Sigmoid colon (tissue), 7 donors: ENCODE measurements around the gene HDAC4. TPM values are rescaled to one million over a fixed set of nuclear protein-coding genes. Genes with fewer than 3 reads are reported as not detected.

Source experiments
- DNase-seq: peaks from one replicate; pipeline ENCODE4 v3.0.0-alpha.2; 2019
- H3K27ac ChIP-seq, 4 donors: fragments of 200-600 bp; sonication (generic); one replicate each; pipeline ENCODE4 v1.5.1; 2016 to 2019; ENCODE audit warnings: mild to moderate bottlenecking in 1 of 4
- H3K27me3 ChIP-seq, 3 donors: fragments of 200-600 bp; sonication (generic); one replicate each; pipeline ENCODE4 v1.5.1; 2019; ENCODE audit warnings: mild to moderate bottlenecking in 1 of 3
- H3K36me3 ChIP-seq, 4 donors: fragments of 200-600 bp; sonication (generic); one replicate each; pipeline ENCODE4 v1.5.1; 2016 to 2019
- H3K4me1 ChIP-seq, 4 donors: fragments of 200-600 bp; sonication (generic); one replicate each; pipeline ENCODE4 v1.5.1; 2017 to 2019
- H3K4me3 ChIP-seq, 4 donors: fragments of 200-600 bp; sonication (generic); one replicate each; pipeline ENCODE4 v1.5.1; 2017 to 2019; ENCODE audit warnings: mild to moderate bottlenecking in 2 of 4, moderate library complexity in 1 of 4
- H3K9me3 ChIP-seq, 4 donors: fragments of 200-600 bp in 3 of 4; sonication (generic) in 3 of 4; one replicate each; pipeline versions ENCODE4 v1.5.1 to v1.6.1; 2013 to 2019
- CTCF ChIP-seq, 4 experiments: fragments of 450-650 bp in 3 of 4; fragments of 200-600 bp in 1 of 4; IDR thresholded peaks; one replicate each; pipeline ENCODE4 v1.5.1; 2016 to 2019; ENCODE audit warnings: antibody characterized with exemption in 4 of 4, mild to moderate bottlenecking in 3 of 4, moderate library complexity in 2 of 4
- EP300 ChIP-seq, 4 donors: sonication (generic); formaldehyde crosslinking; IDR thresholded peaks; one replicate each; pipeline ENCODE4 v1.6.1; 2017; ENCODE audit warnings: antibody characterized with exemption in 4 of 4
- POLR2A ChIP-seq, 2 donors: fragments of 450-650 bp; IDR thresholded peaks; one replicate each; pipeline ENCODE4 v1.6.1; 2016; ENCODE audit warnings: antibody characterized with exemption in 2 of 2, mild to moderate bottlenecking in 2 of 2, moderate library complexity in 2 of 2
- POLR2AphosphoS5 ChIP-seq, 4 donors: sonication (generic); formaldehyde crosslinking; IDR thresholded peaks; one replicate each; pipeline ENCODE4 v1.6.1; 2017; ENCODE audit warnings: antibody characterized with exemption in 4 of 4
- WGBS, 2 donors: extraction: QIAGEN DNeasy Blood & Tissue Kit; methylation state at CpG; one replicate each; pipeline ENCODE4 v1.1.7; 2013; 5-methylcytosine and 5-hydroxymethylcytosine counted together
- intact Hi-C: fragments of 100-400 bp; cut with DNase I; formaldehyde crosslinking; loops from one replicate; pipeline ENCODE4 v1.15.1; 2023
- polyA plus RNA-seq, 3 donors: library from polyadenylated mRNA; stranded (reverse); fragments of 200-250 nt; gene quantifications; one replicate each; pipeline ENCODE4 v1.2.3, GENCODE V29; 2013
- total RNA-seq, 4 donors: library from RNA; depleted of rRNA; stranded (reverse); fragments of >200 nt; gene quantifications; one replicate each; pipeline ENCODE4 v1.1.0, GENCODE V29; 2016
- donor health status: healthy with polysubstance abuse.
- donor health status: Bipolar disorder and iron deficiency.
- donor health status: healthy.

The HDAC4 gene
- total and polyA plus RNA-seq, 7 donors = 1.8 to 196 (median 77.0) TPM

- no peaks in the 10 kb centered on the region for H3K27me3 ChIP-seq
- intact Hi-C loops = no loop called here
- H3K4me1 ChIP-seq = peaks cover 0 to 88% (median 74%) of the 10 kb centered on the region in 4 donors
- H3K4me3 ChIP-seq = no peak overlapping the region
- H3K36me3 ChIP-seq = peaks cover 0 to 4% (median 0%) of the 10 kb centered on the region in 4 donors
- DNase-seq = peak; percentile 79
- peak overlapping the region; percentile 55 to 80 (median 74) for H3K27ac ChIP-seq
- TF ChIP-seq POLR2A (IDR thresholded peaks at IDR 0.05) (no peak), POLR2AphosphoS5 (IDR thresholded peaks at IDR 0.05) (peak; percentile 6 to 61 (median 46)), EP300 (IDR thresholded peaks at IDR 0.05) (peak in 1 of 4 donors; percentile 9)
- no peaks in the 10 kb centered on the region for H3K9me3 ChIP-seq
- WGBS, 2 donors = 18 to 65% methylated on average over 11 of the region's 11 CpGs
Observed at GRCh38 chr2:239246723-239247122, 154.1 kb downstream of the HDAC4 start.

GRCh38 chr2:239245872-239246721, 154.7 kb downstream of the HDAC4 start:
- intact Hi-C loops = no loop called here
- peak overlapping the region; percentile 55 to 80 (median 74) for H3K27ac ChIP-seq
- peaks cover 0 to 4% (median 0%) of the 10 kb centered on the region in 4 donors for H3K36me3 ChIP-seq
- H3K4me1 ChIP-seq = peaks cover 0 to 89% (median 75%) of the 10 kb centered on the region in 4 donors
- H3K4me3 ChIP-seq = peak overlapping the region in 1 of 4 donors; percentile 4
- peak; percentile 89 for DNase-seq
- no peaks in the 10 kb centered on the region for H3K9me3 ChIP-seq
- no peaks in the 10 kb centered on the region for H3K27me3 ChIP-seq
- 38 to 74% methylated on average over 41 of the region's 41 CpGs for WGBS, 2 donors
- TF ChIP-seq POLR2AphosphoS5 (IDR thresholded peaks at IDR 0.05) (peak in 3 of 4 donors; percentile 18 to 30 (median 26)), CTCF (IDR thresholded peaks at IDR 0.05) (no peak), POLR2A (IDR thresholded peaks at IDR 0.05) (no peak), EP300 (IDR thresholded peaks at IDR 0.05) (no peak)

- peaks cover 0 to 4% (median 0%) of the 10 kb centered on the region in 4 donors for H3K36me3 ChIP-seq
- H3K4me1 ChIP-seq = peaks cover 0 to 89% (median 76%) of the 10 kb centered on the region in 4 donors
- WGBS, 2 donors = 80 to 83% methylated on average over 5 of the region's 5 CpGs
- DNase-seq = no peak
- intact Hi-C loops = no loop called here
- H3K27me3 ChIP-seq = no peaks in the 10 kb centered on the region
- H3K4me3 ChIP-seq = no peak overlapping the region
- peak overlapping the region; percentile 55 to 80 (median 74) for H3K27ac ChIP-seq
- TF ChIP-seq EP300 (IDR thresholded peaks at IDR 0.05) (no peak), POLR2AphosphoS5 (IDR thresholded peaks at IDR 0.05) (no peak), POLR2A (IDR thresholded peaks at IDR 0.05) (no peak), CTCF (IDR thresholded peaks at IDR 0.05) (no peak)
- no peaks in the 10 kb centered on the region for H3K9me3 ChIP-seq
Observed at GRCh38 chr2:239245107-239245506, 155.7 kb downstream of the HDAC4 start.

- no peak overlapping the region for H3K4me3 ChIP-seq
- intact Hi-C loops = no loop called here
- peaks cover 0 to 89% (median 76%) of the 10 kb centered on the region in 4 donors for H3K4me1 ChIP-seq
Observed at GRCh38 chr2:239244625-239245024, 156.2 kb downstream of the HDAC4 start.

More at GRCh38 chr2:239244625-239245024, 156.2 kb downstream of the HDAC4 start:
- peak; percentile 64 for DNase-seq
- WGBS, 2 donors = 95 to 97% methylated on average over 5 of the region's 5 CpGs
- Histone ChIP-seq H3K36me3 (peaks cover 0 to 4% (median 0%) of the 10 kb centered on the region in 4 donors), H3K9me3 (no peaks in the 10 kb centered on the region), H3K27me3 (no peaks in the 10 kb centered on the region), H3K27ac (peak overlapping the region; percentile 55 to 80 (median 74))
- TF ChIP-seq POLR2AphosphoS5 (IDR thresholded peaks at IDR 0.05) (no peak), EP300 (IDR thresholded peaks at IDR 0.05) (no peak), POLR2A (IDR thresholded peaks at IDR 0.05) (no peak), CTCF (IDR thresholded peaks at IDR 0.05) (no peak)
